Stomach (tissue), 4 donors: ENCODE data around the gene AATF.

Experiments used
- CTCF ChIP-seq, 7 experiments: fragments of 450-650 bp in 4 of 7; fragments of 200-600 bp in 3 of 7; sonication (generic) in 3 of 7; IDR thresholded peaks; one replicate each; pipeline ENCODE4 v1.5.1; 2016 to 2019; ENCODE audit warnings: antibody characterized with exemption in 7 of 7, control low read depth in 2 of 7, mild to moderate bottlenecking in 1 of 7
- EP300 ChIP-seq: sonication (generic); formaldehyde crosslinking; IDR thresholded peaks from one replicate; pipeline ENCODE4 v1.6.1; 2017; ENCODE audit warnings: antibody characterized with exemption
- POLR2AphosphoS5 ChIP-seq, 3 donors: sonication (generic); formaldehyde crosslinking; IDR thresholded peaks; one replicate each; pipeline ENCODE4 v1.6.1; 2016; ENCODE audit warnings: antibody characterized with exemption in 3 of 3

DNA sequence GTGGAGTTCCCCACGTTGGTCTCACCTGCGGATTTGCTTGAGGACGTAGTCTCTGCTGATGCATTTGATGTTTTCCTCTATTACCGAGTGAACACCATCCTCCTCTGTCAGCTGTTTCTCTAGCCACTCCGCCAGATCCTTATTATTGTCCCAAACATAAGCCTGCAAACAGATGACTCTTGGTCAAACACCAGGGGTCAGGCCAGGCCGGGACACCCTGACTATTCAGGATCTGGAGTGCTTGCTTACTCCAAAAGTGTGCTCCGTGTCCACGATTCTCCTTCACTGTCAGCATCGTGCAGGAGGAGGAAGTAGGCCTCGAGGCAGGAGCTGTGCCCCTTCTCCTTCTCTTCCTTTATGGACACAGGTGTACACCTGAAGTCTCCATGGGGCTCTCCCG is 140.2 kb downstream of the AATF start:
- TF ChIP-seq CTCF (IDR thresholded peaks at IDR 0.05) = no peak
- no peak for TF ChIP-seq EP300
- TF ChIP-seq POLR2AphosphoS5 (IDR thresholded peaks at IDR 0.05) = no peak
